GM19240 (cell line): ENCODE results near the gene FAU.
A peak's percentile ranks its signal among the peaks of the same experiment; 100 is the strongest.

Experiments used
- DNase-seq: peaks from one replicate; pipeline ENCODE4 v3.0.0; 2011; ENCODE audit warnings: low spot score; ENCODE audit not compliant: insufficient read length

FAU gene

GRCh38 chr11:65108469-65109123 lies 13.3 kb downstream of the FAU start:
- no peak for DNase-seq

GRCh38 chr11:65107751-65108468 lies 14.0 kb downstream of the FAU start:
- no peak for DNase-seq

DNA sequence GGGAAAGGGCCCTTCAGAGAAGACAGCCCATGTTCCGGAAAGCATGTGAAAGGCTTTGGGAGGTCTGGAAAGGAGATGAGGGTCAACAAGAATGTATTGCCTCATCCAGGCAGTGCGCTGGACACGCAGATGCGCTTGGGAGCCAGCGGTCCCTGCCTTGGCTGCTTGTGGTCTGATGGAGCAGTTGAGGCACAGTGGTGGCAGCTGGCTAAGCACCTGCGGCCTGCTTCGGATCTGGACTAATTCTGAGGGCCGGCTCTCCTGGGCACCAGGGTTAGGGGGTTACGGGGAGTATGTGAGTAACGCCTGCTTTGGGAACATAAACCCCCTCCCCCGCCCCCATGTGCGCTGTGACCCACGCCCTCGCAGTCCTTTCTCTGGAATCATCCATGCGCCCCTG lies 14.9 kb downstream of the FAU start:
- DNase-seq = no peak

DNA sequence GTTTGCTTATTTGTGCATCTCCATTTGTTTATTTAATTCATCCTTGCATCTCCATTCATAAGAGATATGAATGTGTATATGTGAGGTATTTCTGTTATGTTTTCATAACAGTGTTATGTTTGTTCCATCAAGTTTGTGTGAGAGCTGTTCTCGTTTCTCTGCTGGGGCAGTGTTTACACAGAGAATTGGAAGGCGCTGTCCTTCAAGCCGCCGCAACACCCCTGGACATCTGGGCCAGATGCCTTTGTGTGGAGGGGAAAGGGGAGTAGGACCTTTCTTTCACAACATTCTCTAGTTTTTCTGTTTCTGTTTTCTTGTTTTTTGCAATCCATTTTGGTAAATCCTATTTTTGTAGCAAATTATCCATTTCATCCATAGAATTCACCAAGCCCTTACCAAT lies 17.3 kb downstream of the FAU start:
- no peak for DNase-seq

- no peak for DNase-seq
These were observed 18.5 kb downstream of the FAU start for GRCh38 chr11:65103476-65103875.

DNA sequence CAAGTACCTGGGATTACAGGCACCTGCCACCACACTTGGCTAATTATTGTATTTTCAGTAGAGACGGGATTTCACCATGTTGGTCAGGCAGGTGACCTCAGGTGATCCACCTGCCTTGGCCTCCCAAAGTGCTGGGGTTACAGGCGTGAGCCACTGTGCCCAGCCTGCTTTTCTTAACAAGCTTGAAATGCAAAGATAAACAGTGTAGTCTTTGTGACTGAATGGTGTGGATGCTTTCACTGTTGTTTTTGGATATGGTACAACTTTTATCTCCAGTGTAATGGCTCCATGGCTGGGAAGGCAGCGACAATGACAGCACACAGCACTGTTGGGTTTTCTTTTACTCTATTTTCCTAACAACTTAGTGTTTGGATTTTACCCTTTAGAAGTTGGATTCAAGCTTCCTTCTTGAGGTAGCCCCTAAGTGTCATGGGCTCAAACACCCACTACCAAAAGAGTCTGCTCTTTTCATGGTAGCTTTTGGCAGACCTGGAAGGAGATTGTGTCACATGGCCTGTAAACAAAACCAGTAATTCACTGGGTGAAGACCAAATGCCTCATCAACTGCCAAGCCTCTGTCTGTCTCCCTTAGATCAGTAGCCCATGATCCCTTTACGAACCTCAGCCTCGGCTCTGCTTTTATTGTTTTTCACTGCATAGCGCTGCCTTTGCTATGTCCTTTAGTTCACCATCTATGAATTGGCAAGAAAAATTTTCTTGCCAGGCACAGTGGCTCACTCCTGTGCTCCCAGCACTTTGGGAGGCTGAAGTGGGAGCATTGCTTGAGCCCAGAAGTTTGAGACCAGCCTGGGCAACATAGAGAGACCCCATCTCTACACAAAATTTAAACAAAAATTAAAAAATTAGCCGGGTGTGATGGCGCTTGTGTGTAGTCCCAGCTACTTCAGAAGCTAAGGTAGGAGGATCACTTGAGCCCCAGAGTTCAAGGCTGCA lies 19.5 kb downstream of the FAU start:
- DNase-seq = no peak

DNA sequence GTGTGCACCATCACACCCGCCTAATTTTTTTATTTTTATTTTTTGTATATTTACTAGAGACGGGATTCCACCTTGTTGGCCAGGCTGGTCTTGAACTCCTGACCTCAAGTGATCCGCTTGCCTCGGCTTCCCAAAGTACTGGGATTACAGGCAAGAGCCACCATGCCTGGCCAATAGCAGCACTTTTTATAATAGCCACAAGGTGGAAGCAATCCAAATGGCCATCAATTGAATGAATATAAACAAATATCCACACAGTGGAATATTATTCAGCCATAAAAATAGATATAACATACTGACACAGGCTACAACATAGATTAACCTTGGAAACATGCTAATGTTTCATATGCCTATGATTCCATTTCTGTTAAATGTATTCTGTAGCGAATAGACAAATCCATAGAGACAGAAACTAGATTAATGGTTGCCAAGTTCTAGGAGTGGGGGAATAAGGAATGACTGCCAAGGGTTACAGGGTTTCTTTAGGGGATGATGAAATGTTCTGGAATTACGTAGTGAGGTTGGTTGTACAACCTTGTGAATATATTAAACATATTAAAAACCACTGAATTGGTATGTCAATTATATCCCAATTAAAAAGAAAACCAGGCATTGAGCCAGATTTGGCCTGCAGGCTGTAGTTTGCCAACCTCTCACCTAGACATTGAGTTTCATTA lies 21.1 kb downstream of the FAU start:
- no peak for DNase-seq

- no peak for DNase-seq
These were observed 25.0 kb downstream of the FAU start for GRCh38 chr11:65096926-65097325.

GRCh38 chr11:65095974-65096806 lies 25.7 kb downstream of the FAU start, which contains the start of gene VPS51:
VPS51 (plus strand) TSS chr11:65096214; CDS start chr11:65096251, 37 bp downstream.
- DNase-seq = peak; percentile 93

DNA sequence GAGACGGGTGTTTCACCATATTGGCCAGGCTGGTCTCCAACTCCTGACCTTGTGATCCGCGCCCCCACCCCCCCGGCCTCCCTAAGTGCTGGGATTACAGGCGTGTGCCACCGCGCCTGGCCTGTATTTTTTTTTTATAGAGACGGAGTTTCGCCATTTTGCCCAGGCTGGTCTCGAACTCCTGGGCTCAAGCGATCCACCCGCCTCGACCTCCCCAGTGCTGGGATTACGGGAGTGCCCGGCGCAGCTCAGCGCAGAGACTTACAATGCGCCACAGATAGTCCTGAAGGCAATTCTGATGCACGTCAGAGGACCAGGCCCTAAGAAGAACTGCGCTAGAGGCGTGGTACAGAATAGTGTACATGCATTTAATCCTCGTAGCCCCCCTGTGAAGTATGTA lies 26.5 kb downstream of the FAU start:
- no peak for DNase-seq

DNA sequence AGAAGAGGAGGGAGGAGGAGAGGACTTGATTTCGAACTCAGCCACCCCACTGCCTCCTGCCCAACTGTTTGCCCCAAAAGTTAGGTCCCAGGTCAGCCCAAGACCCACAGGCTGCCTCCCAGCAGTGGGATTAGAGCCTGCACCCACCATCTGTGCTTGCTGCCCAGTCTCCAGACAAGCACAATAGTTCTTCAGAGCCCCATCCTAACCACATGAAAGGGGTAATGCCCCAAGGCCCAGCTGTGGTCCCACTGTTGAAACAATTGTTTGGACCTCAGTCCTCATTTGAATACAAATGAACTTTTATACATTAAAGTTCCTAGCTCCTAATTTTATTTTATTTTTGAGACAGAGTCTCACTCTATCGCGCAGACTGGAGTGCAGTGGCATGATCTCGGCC lies 31.3 kb downstream of the FAU start:
- no peak for DNase-seq

DNA sequence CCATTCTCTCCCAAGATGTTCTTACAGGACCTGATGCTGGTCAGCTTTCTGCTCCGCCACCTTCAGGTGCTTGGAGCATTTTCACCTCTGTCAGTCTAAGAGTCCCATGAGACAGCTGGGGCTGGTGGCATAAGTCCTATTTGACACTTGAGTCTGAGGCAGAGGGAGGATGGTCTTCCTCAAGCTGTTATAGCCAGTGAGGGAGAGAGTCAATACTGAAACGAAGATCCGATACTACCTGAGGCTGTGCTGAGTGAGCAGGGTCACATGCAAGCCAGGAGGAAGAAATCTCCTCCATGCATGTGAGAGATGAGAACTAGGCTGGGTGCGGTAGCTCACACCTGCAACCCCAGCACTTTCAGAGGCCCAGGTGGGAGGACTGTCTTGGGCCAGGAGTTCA lies 32.3 kb downstream of the FAU start:
- no peak for DNase-seq

GRCh38 chr11:65087827-65088226 lies 34.1 kb downstream of the FAU start:
- DNase-seq = no peak

DNA sequence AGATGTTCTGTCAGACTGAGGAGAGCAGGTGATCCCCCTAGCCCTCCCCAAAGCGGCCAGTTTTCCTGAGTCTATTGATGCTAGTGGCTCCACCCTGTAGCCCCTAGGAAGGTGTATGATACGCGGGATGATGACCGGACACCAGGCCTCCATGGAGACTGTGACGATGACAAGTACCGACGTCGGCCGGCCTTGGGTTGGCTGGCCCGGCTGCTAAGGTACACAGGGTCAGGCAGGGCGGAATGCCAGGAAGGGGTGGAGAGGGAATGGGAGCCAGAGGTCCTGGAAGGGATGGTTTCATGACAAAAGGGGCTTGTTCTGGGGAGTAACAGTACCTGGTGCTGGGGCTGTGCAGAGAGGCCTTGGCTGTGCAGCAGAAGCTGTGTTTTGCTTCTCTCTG lies 34.7 kb downstream of the FAU start:
- no peak for DNase-seq

DNA sequence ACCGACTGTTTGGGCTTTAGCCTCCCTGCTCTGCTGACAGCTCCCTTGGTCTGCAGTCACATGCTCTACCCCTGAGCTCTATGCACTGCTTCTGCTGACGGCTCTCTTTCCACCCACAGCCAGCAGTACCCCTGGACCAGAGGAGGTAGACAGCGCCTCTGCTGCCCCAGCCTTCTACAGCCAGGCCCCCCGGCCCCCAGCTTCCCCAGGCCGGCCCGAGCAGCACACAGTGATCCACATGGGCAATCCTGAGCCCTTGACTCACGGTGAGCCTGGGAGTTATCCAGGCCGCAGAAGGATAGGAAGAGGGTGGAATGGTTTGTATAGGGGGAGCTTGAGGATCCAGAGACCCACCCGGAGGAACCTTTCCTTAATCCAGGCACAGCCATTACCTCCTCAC lies 35.1 kb downstream of the FAU start:
- DNase-seq = no peak

GRCh38 chr11:65085446-65085845 lies 36.5 kb downstream of the FAU start:
- DNase-seq = no peak

GRCh38 chr11:65084598-65085375 lies 37.1 kb downstream of the FAU start:
- no peak for DNase-seq

GRCh38 chr11:65083834-65084597 lies 37.9 kb downstream of the FAU start, which contains the start of the genes CDCA5 and ZFPL1:
CDCA5 (minus strand) TSS chr11:65084040; CDS start chr11:65083978, 62 bp downstream.
ZFPL1 (plus strand) TSS chr11:65084222; CDS start chr11:65084699, 477 bp downstream.
- DNase-seq = peak; percentile 98
